Natural killer cell (primary cell): ENCODE measurements around the gene ODF2L. TPM values are rescaled to one million over a fixed set of nuclear protein-coding genes. Genes with fewer than 3 reads are reported as not detected.

Experiments
- ATAC-seq, 3 donors: fragments of 150-1000 bp in 2 of 3; fragments of 200-7000 bp in 1 of 3; cut with Tn5 transposase; 1 replicate in 1 of 3; 2 replicates in 2 of 3; pipeline ENCODE4 v1.10.0; 2021; ENCODE audit warnings: mild to moderate bottlenecking in 2 of 3, moderate library complexity in 2 of 3
- DNase-seq, 2 donors: peaks; one replicate each; pipeline versions ENCODE4 v3.0.0 to v3.0.0-alpha.2; 2013 to 2021; ENCODE audit warnings: mixed read lengths in 1 of 2
- H3K27ac ChIP-seq: one replicate; pipeline ENCODE4 v1.5.1; 2013; ENCODE audit warnings: mild to moderate bottlenecking, low read length
- H3K27me3 ChIP-seq: one replicate; pipeline ENCODE4 v1.6.1; 2013; ENCODE audit warnings: low read length; ENCODE audit not compliant: control insufficient read depth, insufficient read depth
- H3K36me3 ChIP-seq: one replicate; pipeline ENCODE4 v1.6.1; 2013; ENCODE audit warnings: low read length; ENCODE audit not compliant: control insufficient read depth, insufficient read depth
- H3K4me1 ChIP-seq: one replicate; pipeline ENCODE4 v1.6.1; 2013; ENCODE audit warnings: low read length; ENCODE audit not compliant: control insufficient read depth, insufficient read depth
- H3K4me3 ChIP-seq: one replicate; pipeline ENCODE4 v1.5.1; 2013; ENCODE audit warnings: low read length
- H3K9me3 ChIP-seq: one replicate; pipeline ENCODE4 v1.6.1; 2013; ENCODE audit warnings: low read length; ENCODE audit not compliant: control insufficient read depth, insufficient read depth
- H3K27ac Mint-ChIP-seq, 2 donors: one replicate each; pipeline ENCODE4 v1.8.0; 2022; ENCODE audit warnings: mild to moderate bottlenecking in 2 of 2, mixed read lengths in 2 of 2, moderate library complexity in 1 of 2
- H3K27me3 Mint-ChIP-seq, 2 donors: one replicate each; pipeline ENCODE4 v1.8.0; 2022; ENCODE audit warnings: low read depth in 2 of 2, mixed read lengths in 2 of 2
- H3K36me3 Mint-ChIP-seq: one replicate; pipeline ENCODE4 v1.8.0; 2022; ENCODE audit warnings: mixed read lengths
- H3K4me1 Mint-ChIP-seq, 2 donors: one replicate each; pipeline ENCODE4 v1.8.0; 2022; ENCODE audit warnings: mixed read lengths in 2 of 2
- H3K4me3 Mint-ChIP-seq: one replicate; pipeline ENCODE4 v1.8.0; 2022; ENCODE audit warnings: mild to moderate bottlenecking, moderate library complexity, mixed read lengths
- H3K9me3 Mint-ChIP-seq, 2 donors: one replicate each; pipeline ENCODE4 v1.8.0; 2022; ENCODE audit warnings: mixed read lengths in 2 of 2
- WGBS: methylation state at CpG from one replicate; pipeline ENCODE4 v1.1.7; 2013; ENCODE audit warnings: missing lambda C conversion rate; ENCODE audit not compliant: insufficient coverage; 5-methylcytosine and 5-hydroxymethylcytosine counted together
- intact Hi-C: fragments of 100-400 bp; cut with micrococcal nuclease; formaldehyde crosslinking; loops from one replicate; pipeline ENCODE4 v1.14.2; 2022
- total RNA-seq, 4 donors: library from RNA; stranded (reverse); fragments of 120-200 nt in 1 of 4; gene quantifications; one replicate each; pipeline versions ENCODE4 v1.2.3 to v1.2.4, GENCODE V29; 2013 to 2022
- TF ChIP-seq, protein P1 (sequence below): fragments of 200-600 bp; IDR thresholded peaks from one replicate; pipeline ENCODE4 v1.8.0; 2022; ENCODE audit warnings: antibody characterized with exemption

The ODF2L gene
- total RNA-seq, 3 donors from 2014 or later (not counting 1 experiment from before 2014, with no cell fraction given) = 79.7 to 102 (median 82.0) TPM

DNA sequence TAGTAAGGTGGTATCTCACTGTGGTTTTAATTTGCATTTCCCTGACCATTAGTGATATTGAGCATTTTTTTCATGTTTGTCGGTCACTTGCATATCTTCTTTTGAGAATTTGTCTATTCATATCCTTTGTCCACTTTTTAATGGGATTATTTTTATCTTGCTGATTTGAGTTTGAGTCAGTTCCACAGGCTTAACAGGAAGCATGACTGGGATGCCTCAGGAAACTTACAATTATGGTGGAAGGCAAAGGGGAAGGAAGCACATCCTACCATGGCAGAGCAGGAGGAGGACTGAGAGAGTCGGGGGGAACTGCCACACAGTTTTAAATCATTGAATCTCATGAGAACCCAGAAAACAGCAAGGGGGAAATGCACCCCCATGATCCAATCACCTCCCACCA is 51.1 kb downstream of the ODF2L start:
- no peak overlapping the region for H3K27ac ChIP-seq
- Mint-ChIP-seq H3K27ac (no peak overlapping the region), H3K27me3 (peaks cover 0 to 3% of the 10 kb centered on the region in 2 donors), H3K4me1 (no peaks in the 10 kb centered on the region), H3K9me3 (peaks cover 4 to 5% of the 10 kb centered on the region in 2 donors), H3K36me3 (no peaks in the 10 kb centered on the region), H3K4me3 (no peak overlapping the region)
- H3K9me3 ChIP-seq = no peaks in the 10 kb centered on the region
- intact Hi-C loops = no loop called here
- TF ChIP-seq, protein P1, sequence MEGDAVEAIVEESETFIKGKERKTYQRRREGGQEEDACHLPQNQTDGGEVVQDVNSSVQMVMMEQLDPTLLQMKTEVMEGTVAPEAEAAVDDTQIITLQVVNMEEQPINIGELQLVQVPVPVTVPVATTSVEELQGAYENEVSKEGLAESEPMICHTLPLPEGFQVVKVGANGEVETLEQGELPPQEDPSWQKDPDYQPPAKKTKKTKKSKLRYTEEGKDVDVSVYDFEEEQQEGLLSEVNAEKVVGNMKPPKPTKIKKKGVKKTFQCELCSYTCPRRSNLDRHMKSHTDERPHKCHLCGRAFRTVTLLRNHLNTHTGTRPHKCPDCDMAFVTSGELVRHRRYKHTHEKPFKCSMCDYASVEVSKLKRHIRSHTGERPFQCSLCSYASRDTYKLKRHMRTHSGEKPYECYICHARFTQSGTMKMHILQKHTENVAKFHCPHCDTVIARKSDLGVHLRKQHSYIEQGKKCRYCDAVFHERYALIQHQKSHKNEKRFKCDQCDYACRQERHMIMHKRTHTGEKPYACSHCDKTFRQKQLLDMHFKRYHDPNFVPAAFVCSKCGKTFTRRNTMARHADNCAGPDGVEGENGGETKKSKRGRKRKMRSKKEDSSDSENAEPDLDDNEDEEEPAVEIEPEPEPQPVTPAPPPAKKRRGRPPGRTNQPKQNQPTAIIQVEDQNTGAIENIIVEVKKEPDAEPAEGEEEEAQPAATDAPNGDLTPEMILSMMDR = no peak
- no peaks in the 10 kb centered on the region for H3K36me3 ChIP-seq
- ATAC-seq = no peak
- no peaks in the 10 kb centered on the region for H3K27me3 ChIP-seq
- no peaks in the 10 kb centered on the region for H3K4me1 ChIP-seq
- WGBS = 33% methylated on average over 1 of the region's 2 CpGs
- no peak for DNase-seq
- no peak overlapping the region for H3K4me3 ChIP-seq

DNA sequence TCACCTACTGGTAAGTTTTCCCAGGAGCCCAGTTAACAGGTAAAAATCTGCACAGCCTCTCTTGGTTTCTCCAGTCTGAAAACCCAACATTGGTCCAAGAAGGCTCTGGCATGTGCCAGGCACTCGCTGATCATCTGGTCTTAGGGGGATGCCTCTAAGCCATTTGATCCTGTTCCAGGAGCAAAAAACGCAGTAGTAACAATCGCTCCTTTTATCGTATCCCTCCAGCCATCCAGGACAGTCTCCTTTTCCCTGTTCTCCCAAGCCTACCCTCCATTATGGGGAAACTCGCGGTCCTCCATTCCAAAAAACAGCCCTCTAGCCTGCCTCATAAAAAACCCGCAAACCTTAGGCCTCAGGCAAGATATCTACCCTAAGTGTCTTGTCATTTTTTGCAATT is 56.2 kb downstream of the ODF2L start:
- Mint-ChIP-seq H3K9me3 (peaks cover 2% of the 10 kb centered on the region in 2 donors), H3K36me3 (no peaks in the 10 kb centered on the region), H3K27ac (no peak overlapping the region), H3K4me1 (peaks cover 0 to 5% of the 10 kb centered on the region in 2 donors), H3K4me3 (no peak overlapping the region), H3K27me3 (peaks cover 0 to 6% of the 10 kb centered on the region in 2 donors)
- no peak overlapping the region for H3K4me3 ChIP-seq
- H3K27ac ChIP-seq = no peak overlapping the region
- no peak for ATAC-seq
- TF ChIP-seq, protein P1 = no peak
- H3K36me3 ChIP-seq = no peaks in the 10 kb centered on the region
- intact Hi-C loops = no loop called here
- no peaks in the 10 kb centered on the region for H3K27me3 ChIP-seq
- no peak for DNase-seq
- WGBS = 89% methylated on average over 7 of the region's 7 CpGs
- no peaks in the 10 kb centered on the region for H3K9me3 ChIP-seq
- H3K4me1 ChIP-seq = no peaks in the 10 kb centered on the region

DNA sequence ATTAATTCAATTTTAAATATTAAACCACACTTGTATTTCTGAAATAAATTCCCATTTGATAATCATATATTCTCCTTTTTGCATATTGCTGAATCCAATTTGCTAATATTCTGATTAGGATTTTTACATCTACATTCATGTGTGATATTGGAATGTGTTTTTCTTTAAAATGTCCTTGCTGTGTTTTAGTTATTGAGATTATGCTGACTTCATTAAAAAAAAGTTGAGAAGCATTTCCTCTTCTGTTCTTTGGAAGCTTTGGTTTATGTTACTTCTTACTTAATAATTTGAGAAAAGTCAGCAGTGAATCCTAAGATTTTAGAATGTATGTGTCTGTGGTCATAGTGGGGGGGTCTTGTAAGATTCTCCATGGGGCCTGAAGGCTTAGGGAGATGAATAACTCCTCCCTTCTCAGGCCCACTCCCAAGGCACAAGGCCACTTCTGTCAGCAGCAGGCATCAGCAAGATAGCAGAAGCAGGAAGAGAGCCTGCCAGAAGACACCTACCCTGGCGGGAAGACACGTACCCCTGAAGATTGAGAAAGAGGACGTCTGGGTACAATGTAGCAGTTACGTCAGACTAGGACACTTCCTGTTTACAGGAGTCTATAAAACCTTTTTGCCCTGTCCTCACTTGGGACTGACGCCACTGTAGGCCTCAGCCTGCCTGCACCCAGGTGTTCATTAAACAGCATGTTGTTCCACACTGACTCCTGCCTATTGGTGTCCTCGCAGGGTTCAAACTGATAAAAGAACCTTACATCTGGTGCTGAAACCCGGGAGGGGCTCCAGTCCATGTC is 56.9 kb downstream of the ODF2L start:
- Mint-ChIP-seq H3K4me3 (no peak overlapping the region), H3K9me3 (peaks cover 0 to 2% of the 10 kb centered on the region in 2 donors), H3K27me3 (peaks cover 0 to 6% of the 10 kb centered on the region in 2 donors), H3K4me1 (peaks cover 0 to 5% of the 10 kb centered on the region in 2 donors), H3K36me3 (no peaks in the 10 kb centered on the region), H3K27ac (no peak overlapping the region)
- Histone ChIP-seq H3K4me3 (no peak overlapping the region), H3K27ac (no peak overlapping the region), H3K4me1 (no peaks in the 10 kb centered on the region), H3K27me3 (no peaks in the 10 kb centered on the region), H3K9me3 (no peaks in the 10 kb centered on the region), H3K36me3 (no peaks in the 10 kb centered on the region)
- WGBS = 56% methylated on average over 7 of the region's 7 CpGs
- TF ChIP-seq, protein P1 = no peak
- DNase-seq = no peak
- intact Hi-C loops = no loop called here
- no peak for ATAC-seq
